Neural cell (in vitro differentiated cells): ENCODE data around the gene ZC3HAV1L.

Source experiments
- CTCF ChIP-seq: fragments of 450-650 bp; IDR thresholded peaks from 2 replicates; pipeline ENCODE4 v1.5.1; 2014; ENCODE audit warnings: antibody characterized with exemption, mild to moderate bottlenecking, moderate library complexity; ENCODE audit not compliant: poor library complexity, severe bottlenecking
- EP300 ChIP-seq: fragments of 450-650 bp; conservative IDR thresholded peaks from 2 replicates; pipeline ENCODE4 v1.6.1; 2014; ENCODE audit warnings: antibody characterized with exemption, mild to moderate bottlenecking, moderate library complexity; ENCODE audit not compliant: poor library complexity, severe bottlenecking
- EZH2 ChIP-seq: fragments of 200-600, 300-800 bp; shearing (Covaris generic), sonication (generic); IDR thresholded peaks from 2 replicates; pipeline ENCODE4 v1.6.1; 2014; ENCODE audit warnings: antibody characterized with exemption, low read length, borderline replicate concordance, mild to moderate bottlenecking; ENCODE audit not compliant: insufficient read depth, poor library complexity, severe bottlenecking
- MXI1 ChIP-seq: fragments of 450-650 bp; conservative IDR thresholded peaks from 2 replicates; pipeline ENCODE4 v1.6.1; 2014; ENCODE audit warnings: antibody characterized with exemption, mild to moderate bottlenecking; ENCODE audit not compliant: poor library complexity, severe bottlenecking
- POLR2AphosphoS5 ChIP-seq: IDR thresholded peaks from 2 replicates; pipeline ENCODE4 v1.6.1; 2012
- RAD21 ChIP-seq: fragments of 450-650 bp; conservative IDR thresholded peaks from 2 replicates; pipeline ENCODE4 v1.6.1; 2014; ENCODE audit warnings: antibody characterized with exemption, mild to moderate bottlenecking, moderate library complexity
- REST ChIP-seq: IDR thresholded peaks from 2 replicates; pipeline ENCODE4 v1.6.1; 2012; ENCODE audit warnings: borderline replicate concordance
- TAF1 ChIP-seq: IDR thresholded peaks from 2 replicates; pipeline ENCODE4 v1.6.1; 2012; ENCODE audit warnings: low read depth

- TF ChIP-seq MXI1 (no peak), POLR2AphosphoS5 (no peak), CTCF (no peak), TAF1 (no peak), RAD21 (no peak), EZH2 (no peak), REST (no peak), EP300 (no peak)
Observed at GRCh38 chr7:139033346-139034114, 2.3 kb downstream of the ZC3HAV1L start.
